GM12892 (cell line): ENCODE data around the gene DZIP1.

Experiments
- POLR2A ChIP-seq: IDR thresholded peaks from 2 replicates; pipeline ENCODE4 v1.6.1; 2011; ENCODE audit warnings: low read depth, low read length, control low read depth
- POLR2AphosphoS5 ChIP-seq: IDR thresholded peaks from 2 replicates; pipeline ENCODE4 v1.6.1; 2011; ENCODE audit warnings: low read depth, low read length, control low read depth

DNA sequence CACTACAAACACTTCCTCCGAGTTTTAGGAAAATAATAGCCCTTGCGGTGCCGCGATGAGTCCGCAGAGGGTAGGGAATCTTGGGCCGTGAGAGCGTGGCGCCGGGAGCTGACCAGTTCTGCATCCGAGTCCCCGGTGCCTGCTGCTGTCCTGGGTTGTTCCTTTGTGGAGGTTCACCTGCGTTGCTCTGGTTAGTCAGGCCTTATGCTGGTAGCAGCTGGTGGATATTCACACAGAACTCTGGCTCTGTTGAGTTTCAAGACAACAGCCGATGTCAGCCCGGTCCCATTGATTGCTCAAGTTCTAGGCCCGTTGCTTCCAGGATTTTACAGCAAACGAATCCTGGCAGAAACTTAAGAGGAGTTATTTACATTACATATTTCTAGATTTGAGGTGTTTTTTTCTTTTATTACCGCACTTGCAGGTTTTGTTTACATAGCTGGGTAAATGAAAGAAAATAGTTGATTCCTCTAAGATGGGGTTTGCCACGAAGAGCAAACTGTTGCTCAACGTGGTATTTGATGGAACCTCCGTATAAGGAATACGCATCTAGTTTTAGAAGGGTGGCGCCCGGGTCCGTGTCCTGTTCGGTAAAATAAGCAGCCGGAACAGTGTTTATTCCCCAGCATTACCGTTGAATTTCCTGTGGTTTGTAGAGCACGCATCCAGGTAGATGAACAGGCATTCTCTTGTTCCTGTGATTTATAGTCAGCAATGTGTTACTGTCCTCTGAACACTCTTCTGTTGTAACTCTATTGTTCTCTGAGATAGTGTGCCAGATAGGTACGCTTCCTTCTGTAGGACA lies 90.7 kb downstream of the DZIP1 start:
- TF ChIP-seq POLR2A (no peak), POLR2AphosphoS5 (no peak)
